ENCODE results near the gene TAF3.
"Not testable (repeated sequence)": the region's sequence is repeated elsewhere in the genome, so short reads cannot be mapped to it uniquely, and the experiment has no call there.

Gene TAF3

GRCh38 chr10:7818295-7819120 lies at the start of gene TAF3:
Gene TAF3, plus strand, starts transcription at chr10:7818505. Its CDS starts 205 bp downstream, at chr10:7818710.
- Histone ChIP-seq H3K4me3 (peak within 1 kb of the TSS; percentile 87 to 100 (median 97)), H3K27ac (peak within 1 kb of the TSS in 20 of 21 experiments; percentile 13 to 91 (median 80))

- Histone ChIP-seq H3K27ac (no peak overlapping the region), H3K4me3 (no peak overlapping the region)
Observed at GRCh38 chr10:7773845-7774801, 44.2 kb upstream of the TAF3 start.

GRCh38 chr10:7776777-7777176 lies 41.5 kb upstream of the TAF3 start:
- Histone ChIP-seq H3K27ac (no peak overlapping the region), H3K4me3 (no peak overlapping the region)

GRCh38 chr10:7782194-7782593 lies 36.1 kb upstream of the TAF3 start:
- H3K4me3 ChIP-seq, H3K27ac ChIP-seq: not testable (repeated sequence)

GRCh38 chr10:7786430-7786829 lies 31.9 kb upstream of the TAF3 start:
- H3K27ac ChIP-seq = no peak overlapping the region
- peak overlapping the region in 1 of 7 experiments; percentile 85 for H3K4me3 ChIP-seq

- peak overlapping the region in 20 of 21 experiments; percentile 36 to 97 (median 92) for H3K27ac ChIP-seq
- peak overlapping the region; percentile 75 to 98 (median 89) for H3K4me3 ChIP-seq
Observed at GRCh38 chr10:7787150-7787856, 31.0 kb upstream of the TAF3 start.

GRCh38 chr10:7787857-7788638 lies 30.3 kb upstream of the TAF3 start, which contains the start of the genes ATP5F1C and KIN:
Gene ATP5F1C, plus strand, starts transcription at chr10:7788177. Its CDS starts 31 bp downstream, at chr10:7788208.
Gene KIN, minus strand, starts transcription at chr10:7787993. Its CDS starts 60 bp downstream, at chr10:7787933.
- Histone ChIP-seq H3K27ac (peak within 1 kb of the TSS; percentile 72 to 97 (median 92)), H3K4me3 (peak within 1 kb of the TSS; percentile 75 to 98 (median 89))

GRCh38 chr10:7788639-7789286 lies 29.5 kb upstream of the TAF3 start:
- H3K27ac ChIP-seq = peak overlapping the region; percentile 72 to 97 (median 92)
- H3K4me3 ChIP-seq = peak overlapping the region; percentile 75 to 98 (median 89)

GRCh38 chr10:7789390-7789789 lies 28.9 kb upstream of the TAF3 start:
- Histone ChIP-seq H3K4me3 (peak overlapping the region in 5 of 7 experiments; percentile 85 to 98 (median 89)), H3K27ac (peak overlapping the region in 6 of 21 experiments; percentile 85 to 97 (median 94))

- no peak overlapping the region for H3K27ac ChIP-seq
- H3K4me3 ChIP-seq = no peak overlapping the region
Observed at GRCh38 chr10:7792541-7792940, 25.8 kb upstream of the TAF3 start.

GRCh38 chr10:7794251-7795026 lies 23.9 kb upstream of the TAF3 start:
- Histone ChIP-seq H3K4me3 (no peak overlapping the region), H3K27ac (no peak overlapping the region)

- H3K27ac ChIP-seq = no peak overlapping the region
- H3K4me3 ChIP-seq = no peak overlapping the region
Observed at GRCh38 chr10:7795605-7796004, 22.7 kb upstream of the TAF3 start.

- Histone ChIP-seq H3K4me3 (no peak overlapping the region), H3K27ac (no peak overlapping the region)
Observed at GRCh38 chr10:7797582-7797981, 20.7 kb upstream of the TAF3 start.

- Histone ChIP-seq H3K4me3 (no peak overlapping the region), H3K27ac (no peak overlapping the region)
Observed at GRCh38 chr10:7802606-7803005, 15.7 kb upstream of the TAF3 start.

- H3K27ac ChIP-seq = no peak overlapping the region
- H3K4me3 ChIP-seq = no peak overlapping the region
Observed at GRCh38 chr10:7804216-7804615, 14.1 kb upstream of the TAF3 start.

- Histone ChIP-seq H3K4me3 (no peak overlapping the region), H3K27ac (no peak overlapping the region)
Observed at GRCh38 chr10:7804741-7805140, 13.6 kb upstream of the TAF3 start.

- Histone ChIP-seq H3K4me3 (no peak overlapping the region), H3K27ac (no peak overlapping the region)
Observed at GRCh38 chr10:7808686-7809267, 9.5 kb upstream of the TAF3 start.

Data from skin epidermis (tissue), 12 donors.